GM21786 (cell line): ENCODE measurements around the gene KCNH2.
"Not testable (repeated sequence)": the region's sequence is repeated elsewhere in the genome, so short reads cannot be mapped to it uniquely, and the experiment has no call there.

Source experiments
- ATAC-seq: cut with Tn5 transposase; IDR thresholded peaks from one replicate; pipeline ENCODE4 v1.9.1; 2021; ENCODE audit not compliant: unreplicated experiment

Gene KCNH2

GRCh38 chr7:150978126-150978789 is at the start of gene KCNH2:
Gene KCNH2 (minus strand): TSS chr7:150978321. CDS start chr7:150977913, 408 bp downstream.
- ATAC-seq: no peak

GRCh38 chr7:151027728-151028130 is 49.6 kb upstream of the KCNH2 start:
- not testable (repeated sequence) for ATAC-seq

DNA sequence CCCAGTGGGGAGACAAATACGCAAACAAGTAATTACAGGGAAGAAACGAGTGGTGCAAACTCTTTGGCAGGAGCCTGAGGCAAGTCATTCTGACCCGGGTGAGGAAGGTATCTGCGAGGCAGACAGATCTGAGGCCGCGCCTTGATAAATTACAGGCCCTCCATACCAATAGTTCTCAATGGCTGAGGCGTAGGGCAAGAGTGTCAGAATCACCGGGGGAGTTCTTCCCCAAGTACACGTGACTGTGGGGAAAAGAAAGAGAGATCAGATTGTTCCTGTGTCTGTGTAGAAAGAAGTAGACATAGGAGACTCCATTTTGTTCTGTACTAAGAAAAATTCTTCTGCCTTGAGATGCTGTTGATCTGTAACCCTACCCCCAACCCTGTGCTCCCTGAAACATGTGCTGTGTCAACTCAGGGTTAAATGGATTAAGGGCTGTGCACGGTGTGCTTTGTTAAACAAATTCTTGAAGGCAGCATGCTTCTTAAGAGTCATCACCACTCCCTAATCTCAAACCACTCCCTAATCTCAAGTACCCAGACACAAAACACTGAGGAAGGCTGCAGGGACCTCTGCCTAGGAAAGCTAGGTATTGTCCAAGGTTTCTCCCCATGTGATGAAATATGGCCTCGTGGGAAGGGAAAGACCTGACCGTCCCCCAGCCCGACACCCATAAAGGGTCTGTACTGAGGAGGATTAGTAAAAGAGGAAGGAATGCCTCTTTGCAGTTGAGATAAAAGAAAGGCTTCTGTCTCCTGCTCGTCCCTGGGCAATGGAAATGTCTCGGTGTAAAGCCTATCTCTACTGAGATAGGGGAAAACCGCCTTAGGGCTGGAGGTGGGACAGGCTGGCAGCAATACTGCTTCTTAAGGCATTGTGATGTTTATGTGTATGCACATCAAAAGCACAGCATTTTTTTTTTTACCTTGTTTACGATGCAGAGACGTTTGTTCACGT is 48.9 kb upstream of the KCNH2 start:
- not testable (repeated sequence) for ATAC-seq

DNA sequence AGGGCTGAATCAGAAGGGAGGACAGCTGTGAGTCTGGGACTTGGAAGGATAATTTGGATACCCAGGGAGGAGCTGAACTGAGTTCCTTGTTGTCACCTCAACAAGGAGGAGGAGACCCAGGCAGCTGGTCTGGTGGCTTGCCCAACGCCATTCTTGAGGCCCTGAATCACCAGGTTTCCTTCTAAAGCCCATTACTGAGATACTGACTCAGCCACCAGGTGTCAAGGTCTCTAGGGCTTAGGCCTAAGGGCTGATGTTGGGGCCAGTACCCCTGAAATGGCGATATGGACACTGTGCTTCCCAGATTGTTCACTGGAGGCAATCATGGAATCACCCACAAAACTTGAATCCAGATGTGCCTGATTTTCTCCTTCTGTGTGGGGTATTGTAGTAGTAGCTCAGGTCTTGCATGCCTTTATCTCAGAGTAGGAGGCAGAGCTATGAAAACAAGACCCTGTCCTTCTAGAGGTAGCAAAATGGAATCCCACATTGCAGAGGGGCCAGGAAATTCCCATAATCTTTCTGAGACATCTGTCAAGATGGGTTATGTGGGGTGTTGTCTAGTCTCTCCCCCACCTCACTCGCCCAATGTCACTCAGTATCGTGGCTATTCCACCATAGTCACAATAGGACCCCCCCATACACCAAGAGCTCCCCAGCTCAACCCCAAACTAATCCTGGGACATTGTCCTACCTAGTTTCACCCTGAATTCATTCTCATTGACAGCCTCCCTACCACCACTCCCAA is 48.0 kb upstream of the KCNH2 start:
- no peak for ATAC-seq

- no peak for ATAC-seq
These were observed 46.4 kb upstream of the KCNH2 start, which contains the start of gene ATG9B for GRCh38 chr7:151024435-151025056. Gene ATG9B (minus strand): TSS chr7:151024494. CDS start chr7:151024423, 71 bp downstream.

GRCh38 chr7:151023232-151023631 is 45.1 kb upstream of the KCNH2 start:
- no peak for ATAC-seq

DNA sequence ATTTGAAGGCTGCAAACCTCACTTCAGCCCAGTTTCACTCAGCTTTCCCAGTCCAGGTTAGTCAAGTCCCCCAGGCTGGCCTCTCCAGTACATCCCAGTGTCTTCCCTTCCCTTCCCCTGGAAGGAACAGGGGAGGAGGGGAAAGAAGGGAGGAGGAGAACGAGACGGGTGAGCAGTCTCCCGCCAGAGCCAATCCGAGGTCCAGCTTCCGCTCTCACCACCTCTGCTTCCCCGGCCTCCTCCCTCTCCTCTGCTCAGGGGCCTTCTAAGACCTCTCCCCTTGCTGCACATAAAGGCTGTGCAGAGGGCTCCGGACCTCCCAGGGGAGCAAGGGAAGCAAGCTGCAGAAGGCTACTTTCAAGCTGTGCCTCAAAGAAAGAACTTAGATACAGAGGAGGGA is 42.1 kb upstream of the KCNH2 start:
- no peak for ATAC-seq

GRCh38 chr7:151019130-151019447 is 41.0 kb upstream of the KCNH2 start:
- ATAC-seq: no peak

DNA sequence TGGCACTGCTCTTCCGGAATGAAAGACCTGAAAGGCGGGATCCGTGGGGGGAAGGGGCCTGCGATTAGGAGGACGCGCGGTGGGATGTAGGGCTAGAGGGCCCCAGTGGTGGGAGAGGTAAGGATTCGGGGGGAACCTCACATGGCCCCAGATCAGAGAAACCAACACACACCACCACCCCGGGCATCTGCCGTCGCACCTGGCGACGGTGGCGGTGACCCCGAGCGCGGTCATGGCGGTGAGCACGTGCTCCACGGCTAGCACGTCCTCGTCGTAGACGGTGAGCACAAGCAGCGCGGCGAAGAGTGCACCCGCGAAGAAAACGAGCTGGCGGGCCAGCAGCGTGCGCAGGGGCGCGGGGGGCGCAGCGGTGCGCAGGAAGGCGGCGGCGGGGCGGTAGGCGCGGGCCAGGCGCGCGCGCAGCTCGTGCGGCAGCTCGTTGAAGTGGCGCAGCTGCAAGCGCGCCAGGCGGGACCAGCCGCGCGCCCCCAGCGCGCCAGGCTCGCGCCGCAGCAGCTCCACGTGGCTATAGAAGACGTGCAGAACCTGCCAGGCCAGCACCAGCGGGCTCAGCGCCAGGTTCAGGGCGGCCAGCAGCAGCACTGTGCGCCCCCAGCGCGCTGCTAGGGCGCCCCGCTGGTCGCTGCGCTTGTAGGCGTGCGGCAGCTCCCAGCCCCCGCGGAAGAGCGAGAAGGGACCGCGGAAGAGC is 40.5 kb upstream of the KCNH2 start:
- ATAC-seq: no peak

DNA sequence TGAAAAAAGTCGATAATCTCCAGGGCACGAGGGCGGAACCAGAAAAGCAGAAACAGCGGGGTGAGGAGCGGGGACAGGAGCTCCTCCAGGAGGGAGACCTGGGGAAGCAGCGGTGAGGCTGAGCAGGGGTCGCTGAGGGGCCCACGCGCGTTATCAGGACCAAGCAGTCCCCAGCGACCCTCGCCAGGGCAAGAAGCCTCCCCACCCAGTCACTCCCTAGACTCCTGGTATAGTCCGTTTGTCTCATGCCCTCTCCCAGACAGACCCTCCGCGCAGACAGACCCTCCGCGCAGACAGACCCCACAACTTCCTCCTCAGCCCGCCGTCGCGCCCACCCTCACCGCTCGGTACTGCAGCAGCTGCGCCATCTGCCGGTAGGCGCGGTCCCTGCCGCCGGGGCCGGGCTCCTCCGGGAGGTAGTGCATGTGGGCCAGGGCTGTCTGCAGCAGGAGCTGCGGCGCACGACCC is 39.9 kb upstream of the KCNH2 start:
- ATAC-seq: peak; percentile 76

GRCh38 chr7:151017370-151017952 is 39.3 kb upstream of the KCNH2 start:
- no peak for ATAC-seq

DNA sequence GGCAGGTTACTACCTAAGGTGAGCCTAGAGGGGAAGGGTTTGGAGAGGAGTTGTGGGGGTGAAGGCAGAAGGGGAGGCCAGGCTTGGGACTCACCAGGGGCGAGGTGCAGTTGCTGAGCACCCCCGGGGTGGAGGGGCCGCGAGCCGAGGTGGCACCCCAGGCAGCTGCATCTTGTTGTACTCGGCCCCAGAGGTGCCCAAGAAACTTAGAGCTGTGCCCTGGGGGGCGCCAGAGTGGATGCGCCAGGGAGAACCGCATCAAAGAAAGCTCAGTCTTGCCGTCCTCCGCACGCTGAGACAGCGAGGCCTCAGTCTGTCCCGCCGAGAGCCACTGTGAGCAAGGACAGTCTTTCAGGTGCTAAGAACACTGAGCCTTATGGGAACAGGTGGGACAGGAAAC is 38.8 kb upstream of the KCNH2 start:
- no peak for ATAC-seq

DNA sequence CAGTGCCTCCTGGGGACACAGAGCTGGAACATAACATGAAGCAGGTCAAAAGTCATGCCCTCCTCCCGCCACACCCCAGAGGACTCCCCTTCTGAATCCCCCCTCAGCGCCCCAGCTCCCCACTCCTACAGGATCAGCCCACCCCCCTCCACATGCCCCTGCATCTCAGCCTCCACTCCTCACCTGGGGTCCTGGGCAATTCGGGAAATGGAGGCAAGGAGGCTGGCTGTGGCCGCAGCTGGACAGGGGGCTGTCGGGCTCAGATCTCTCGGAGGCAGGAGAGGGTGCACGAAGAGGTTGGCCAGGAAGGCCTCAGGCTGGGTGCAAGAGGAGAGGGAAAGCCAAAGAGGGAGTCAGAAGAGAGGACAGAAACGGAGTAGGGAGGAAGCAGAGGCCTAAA is 38.4 kb upstream of the KCNH2 start:
- no peak for ATAC-seq

DNA sequence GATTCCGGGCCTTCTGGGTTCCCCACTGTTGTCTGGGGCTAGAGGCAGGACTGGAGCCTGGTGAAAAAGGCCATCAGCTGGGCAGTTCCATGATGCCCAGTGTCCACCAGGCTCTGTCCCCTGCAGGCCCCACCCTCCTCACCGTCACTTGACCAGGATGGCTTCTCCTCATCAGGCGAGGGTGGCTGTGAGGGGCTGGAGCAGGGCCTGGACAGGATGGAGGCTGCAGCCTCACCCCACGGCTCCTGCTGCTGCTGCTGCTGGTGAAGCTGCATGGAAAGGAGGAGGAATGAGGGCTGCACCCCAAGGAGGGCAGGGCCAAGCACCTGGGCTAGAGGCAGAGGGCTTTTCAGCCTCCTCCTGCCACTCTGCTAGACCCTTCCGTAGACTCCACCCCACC is 37.8 kb upstream of the KCNH2 start:
- no peak for ATAC-seq

DNA sequence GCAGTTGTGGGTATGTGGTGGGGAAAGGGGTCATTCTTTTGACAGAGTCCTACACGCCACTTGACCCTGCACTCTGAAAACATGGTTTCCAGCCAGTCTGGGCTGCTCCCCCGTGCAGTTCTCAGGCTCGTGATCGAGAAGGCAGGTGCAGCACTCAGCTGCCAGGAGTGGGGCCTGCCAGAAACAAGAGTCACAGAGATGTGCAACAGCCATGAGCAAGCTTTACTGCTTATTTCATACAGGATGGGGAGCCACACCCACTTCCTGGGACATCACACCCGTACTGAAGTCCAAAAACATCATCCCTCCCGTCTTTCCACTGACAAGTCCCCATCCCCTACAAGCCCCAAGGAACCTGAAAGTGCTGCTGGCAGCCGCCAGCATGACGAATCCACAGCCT is 36.8 kb upstream of the KCNH2 start:
- ATAC-seq: no peak

DNA sequence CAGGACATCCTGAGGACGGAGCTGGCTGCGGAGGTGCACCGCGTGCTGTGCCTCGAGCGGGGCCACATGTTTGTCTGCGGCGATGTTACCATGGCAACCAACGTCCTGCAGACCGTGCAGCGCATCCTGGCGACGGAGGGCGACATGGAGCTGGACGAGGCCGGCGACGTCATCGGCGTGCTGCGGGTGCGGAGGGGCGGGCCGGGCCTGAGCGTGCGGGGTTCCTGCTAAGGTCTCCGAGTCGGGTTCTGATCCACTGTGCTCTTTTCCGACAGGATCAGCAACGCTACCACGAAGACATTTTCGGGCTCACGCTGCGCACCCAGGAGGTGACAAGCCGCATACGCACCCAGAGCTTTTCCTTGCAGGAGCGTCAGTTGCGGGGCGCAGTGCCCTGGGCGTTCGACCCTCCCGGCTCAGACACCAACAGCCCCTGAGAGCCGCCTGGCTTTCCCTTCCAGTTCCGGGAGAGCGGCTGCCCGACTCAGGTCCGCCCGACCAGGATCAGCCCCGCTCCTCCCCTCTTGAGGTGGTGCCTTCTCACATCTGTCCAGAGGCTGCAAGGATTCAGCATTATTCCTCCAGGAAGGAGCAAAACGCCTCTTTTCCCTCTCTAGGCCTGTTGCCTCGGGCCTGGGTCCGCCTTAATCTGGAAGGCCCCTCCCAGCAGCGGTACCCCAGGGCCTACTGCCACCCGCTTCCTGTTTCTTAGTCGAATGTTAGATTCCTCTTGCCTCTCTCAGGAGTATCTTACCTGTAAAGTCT is 35.8 kb upstream of the KCNH2 start:
- no peak for ATAC-seq

DNA sequence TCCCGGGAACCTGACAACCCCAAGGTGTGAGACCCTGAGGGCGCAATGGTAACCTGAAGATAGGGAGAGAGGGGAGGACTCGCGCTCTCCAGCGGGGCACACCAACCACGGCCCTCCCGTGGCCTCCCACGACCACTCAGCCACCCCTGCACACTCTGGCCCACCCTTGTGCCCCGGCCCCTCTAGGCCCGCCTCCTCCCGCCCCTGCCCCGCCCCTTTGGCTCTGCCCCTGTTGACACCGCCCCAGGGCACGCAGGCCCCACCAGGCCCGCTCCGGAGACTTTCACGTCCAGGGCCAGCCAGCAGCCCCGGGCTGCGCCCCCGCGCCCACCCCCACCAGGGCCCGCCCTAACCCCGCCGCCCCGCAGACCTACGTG is 35.2 kb upstream of the KCNH2 start:
- no peak for ATAC-seq

- ATAC-seq: no peak
These were observed 34.8 kb upstream of the KCNH2 start for GRCh38 chr7:151012911-151013347.

DNA sequence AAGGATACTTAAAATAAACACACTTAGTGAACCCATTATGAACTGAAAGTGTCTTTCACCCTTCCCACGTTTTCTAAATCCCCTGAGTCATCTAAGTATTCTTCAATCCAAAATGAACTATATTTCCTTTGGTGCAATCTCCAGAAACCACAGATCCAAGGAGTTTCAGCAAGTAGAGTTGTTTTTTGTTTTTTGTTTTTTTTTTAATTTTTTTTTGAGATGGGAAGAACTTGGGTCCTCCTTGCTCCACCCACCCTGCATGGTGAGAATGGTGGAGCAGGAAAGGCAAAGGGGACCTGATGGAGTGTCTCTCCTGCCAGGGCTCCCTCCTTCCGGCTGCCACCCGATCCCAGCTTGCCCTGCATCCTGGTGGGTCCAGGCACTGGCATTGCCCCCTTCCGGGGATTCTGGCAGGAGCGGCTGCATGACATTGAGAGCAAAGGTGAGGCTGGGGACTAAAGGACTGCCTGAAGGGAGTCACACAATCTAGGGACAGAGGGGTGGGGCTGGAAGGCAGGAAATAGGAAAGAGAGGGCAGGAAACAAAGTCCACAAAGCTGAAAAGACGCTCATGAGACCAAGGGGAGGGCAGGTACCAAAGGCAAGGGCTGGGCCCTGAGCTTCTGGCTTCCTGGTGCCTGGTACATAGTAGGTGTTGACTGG is 34.0 kb upstream of the KCNH2 start:
- ATAC-seq: no peak
